Measurements from ENCODE around the gene SELENOV.
A peak's percentile ranks its signal among the peaks of the same experiment; 100 is the strongest.

SELENOV gene, protein sequence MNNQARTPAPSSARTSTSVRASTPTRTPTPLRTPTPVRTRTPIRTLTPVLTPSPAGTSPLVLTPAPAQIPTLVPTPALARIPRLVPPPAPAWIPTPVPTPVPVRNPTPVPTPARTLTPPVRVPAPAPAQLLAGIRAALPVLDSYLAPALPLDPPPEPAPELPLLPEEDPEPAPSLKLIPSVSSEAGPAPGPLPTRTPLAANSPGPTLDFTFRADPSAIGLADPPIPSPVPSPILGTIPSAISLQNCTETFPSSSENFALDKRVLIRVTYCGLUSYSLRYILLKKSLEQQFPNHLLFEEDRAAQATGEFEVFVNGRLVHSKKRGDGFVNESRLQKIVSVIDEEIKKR

DNA sequence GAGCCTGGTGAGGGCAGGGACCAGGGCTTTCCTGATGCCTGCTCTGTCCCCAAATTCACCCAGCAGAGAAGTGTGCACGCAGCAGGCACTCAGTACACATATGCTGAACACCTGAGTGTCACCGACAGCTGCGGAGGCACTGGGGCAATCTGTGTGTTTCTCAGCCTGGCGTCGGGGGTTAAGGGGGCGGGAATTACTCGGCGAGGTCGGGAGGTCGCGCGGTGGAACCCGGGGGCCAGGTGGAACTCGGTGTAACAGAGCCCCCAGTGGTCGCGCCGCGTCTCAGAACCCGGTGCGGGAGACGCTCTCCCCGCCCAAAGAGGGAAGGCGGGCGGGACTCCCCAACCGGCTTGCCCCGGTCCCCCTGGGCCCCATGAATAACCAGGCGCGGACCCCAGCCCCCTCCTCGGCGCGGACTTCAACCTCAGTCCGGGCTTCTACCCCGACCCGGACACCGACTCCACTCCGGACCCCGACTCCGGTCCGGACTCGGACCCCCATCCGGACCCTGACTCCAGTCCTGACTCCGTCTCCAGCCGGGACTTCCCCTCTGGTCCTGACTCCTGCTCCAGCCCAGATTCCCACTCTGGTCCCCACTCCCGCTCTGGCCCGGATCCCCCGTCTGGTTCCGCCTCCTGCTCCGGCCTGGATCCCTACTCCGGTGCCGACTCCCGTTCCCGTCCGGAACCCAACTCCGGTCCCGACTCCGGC is at the start of gene SELENOV:
SELENOV (plus strand) TSS at position 300 of the 711 bp plus-strand sequence; CDS start at position 374, 74 bp downstream.
- no peak for TF ChIP-seq CTCF (IDR thresholded peaks at IDR 0.05; ENCODE audit: control insufficient read depth, extremely low read depth, insufficient read depth)
- DNase-seq (ENCODE audit: low read depth), result no peak
- H3K4me3 ChIP-seq (ENCODE audit: low read depth, low read length), result peak within 1 kb of the TSS; percentile 35

GRCh38 chr19:39465956-39466747 is 48.8 kb upstream of the SELENOV start:
- DNase-seq (ENCODE audit: low read depth), result no peak
- TF ChIP-seq CTCF (IDR thresholded peaks at IDR 0.05; ENCODE audit: control insufficient read depth, extremely low read depth, insufficient read depth), result no peak
- H3K4me3 ChIP-seq (ENCODE audit: low read depth, low read length), result no peak overlapping the region

DNA sequence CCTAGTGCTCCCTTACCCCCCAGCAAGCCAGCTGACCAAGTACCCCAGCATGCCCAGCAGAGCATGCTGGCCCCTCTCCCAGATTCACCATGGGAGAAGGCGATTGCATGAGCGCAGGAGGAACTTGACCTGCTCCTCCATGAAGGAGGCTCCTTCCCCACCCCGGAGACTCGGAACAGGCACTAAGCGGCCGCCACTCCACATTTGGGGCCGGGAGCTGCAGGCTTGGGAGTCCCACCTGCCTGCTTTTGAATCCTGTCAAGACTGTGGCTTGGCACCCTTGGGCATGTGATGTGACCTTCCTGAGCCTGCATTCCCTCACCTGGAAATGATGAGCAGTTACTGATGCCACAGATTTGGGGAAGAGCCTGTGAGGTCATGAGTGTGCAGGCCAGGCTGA is 47.0 kb upstream of the SELENOV start:
- no peak overlapping the region for H3K4me3 ChIP-seq (ENCODE audit: low read depth, low read length)
- no peak for DNase-seq (ENCODE audit: low read depth)
- no peak for TF ChIP-seq CTCF (IDR thresholded peaks at IDR 0.05; ENCODE audit: control insufficient read depth, extremely low read depth, insufficient read depth)

DNA sequence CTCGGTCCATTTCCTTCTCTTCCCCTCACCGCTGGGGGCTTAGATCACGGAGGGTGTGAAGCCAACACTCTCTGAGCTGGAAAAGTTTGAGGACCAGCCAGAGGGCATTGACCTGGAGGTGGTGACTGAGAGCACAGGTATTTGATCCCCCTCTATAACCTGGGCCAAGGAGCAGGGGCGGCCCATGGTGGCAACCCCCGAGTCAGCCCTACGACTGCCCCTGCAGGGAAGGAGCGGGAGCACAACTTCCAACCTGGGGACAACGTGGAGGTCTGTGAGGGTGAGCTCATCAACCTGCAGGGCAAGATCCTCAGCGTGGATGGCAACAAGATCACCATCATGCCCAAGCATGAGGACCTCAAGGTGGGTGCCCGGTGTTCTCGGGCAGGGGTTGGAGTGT is 45.9 kb upstream of the SELENOV start:
- no peak overlapping the region for H3K4me3 ChIP-seq (ENCODE audit: low read depth, low read length)
- TF ChIP-seq CTCF (IDR thresholded peaks at IDR 0.05; ENCODE audit: control insufficient read depth, extremely low read depth, insufficient read depth), result no peak
- no peak for DNase-seq (ENCODE audit: low read depth)

DNA sequence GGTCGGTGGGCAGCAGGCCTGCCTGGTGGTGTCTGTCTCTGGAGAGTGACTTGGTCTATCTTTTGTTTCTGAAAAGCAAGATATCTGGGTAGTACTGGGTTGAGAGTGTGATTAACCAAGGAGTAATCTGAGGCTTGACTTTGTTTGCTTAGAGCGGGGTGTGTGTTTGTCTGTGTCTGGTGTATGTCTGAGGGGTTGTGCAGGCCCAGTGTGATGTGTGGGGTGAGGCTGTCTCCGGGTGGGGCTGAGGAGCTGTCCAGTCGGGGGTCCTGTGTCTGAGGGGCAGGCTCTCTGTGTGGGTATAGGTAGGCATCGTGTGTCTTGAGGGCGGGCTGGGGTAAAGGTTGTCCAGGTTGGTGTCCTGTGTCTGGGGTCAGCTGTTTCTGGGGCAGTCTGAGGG is 45.4 kb upstream of the SELENOV start:
- no peak for TF ChIP-seq CTCF (IDR thresholded peaks at IDR 0.05; ENCODE audit: control insufficient read depth, extremely low read depth, insufficient read depth)
- no peak overlapping the region for H3K4me3 ChIP-seq (ENCODE audit: low read depth, low read length)
- no peak for DNase-seq (ENCODE audit: low read depth)

DNA sequence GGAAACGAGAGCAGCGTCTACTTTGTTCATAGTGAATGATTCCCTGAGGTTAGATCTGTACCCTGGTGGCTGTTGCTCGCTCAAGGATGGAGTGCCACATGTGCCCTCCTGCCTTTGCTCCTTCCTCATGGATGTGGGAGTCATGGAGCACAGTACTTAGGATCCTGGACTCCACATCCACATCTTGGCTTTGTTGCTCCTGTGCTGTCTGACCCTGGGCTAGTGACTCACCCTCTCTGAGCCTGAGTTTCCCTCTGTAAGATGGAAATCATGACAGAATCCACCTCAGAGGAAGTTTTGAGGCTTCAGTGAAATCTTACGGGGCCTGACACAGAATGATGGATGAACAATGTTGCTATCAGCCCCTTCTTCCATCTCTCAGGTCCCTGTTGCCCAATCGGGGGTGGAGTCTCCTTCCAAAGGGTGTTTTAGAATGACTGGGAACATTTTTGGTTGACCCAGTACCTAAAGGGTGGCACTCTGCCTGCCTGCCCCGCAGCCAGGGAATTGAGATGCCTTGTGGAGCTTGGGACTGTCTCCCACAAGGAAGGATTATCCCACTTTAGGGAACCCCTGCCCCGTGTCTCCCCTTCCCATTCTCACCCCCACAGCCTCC is 44.1 kb upstream of the SELENOV start:
- no peak overlapping the region for H3K4me3 ChIP-seq (ENCODE audit: low read depth, low read length)
- TF ChIP-seq CTCF (IDR thresholded peaks at IDR 0.05; ENCODE audit: control insufficient read depth, extremely low read depth, insufficient read depth), result no peak
- no peak for DNase-seq (ENCODE audit: low read depth)

Measured in LNCaP clone FGC (cell line).